Liver (tissue), 9 donors: ENCODE measurements around the gene STAT5A. TPM values are rescaled to one million over a fixed set of nuclear protein-coding genes. Genes with fewer than 3 reads are reported as not detected.
"Not testable (repeated sequence)": the region's sequence is repeated elsewhere in the genome, so short reads cannot be mapped to it uniquely, and the experiment has no call there.

ENCODE experiments used
- DNase-seq: peaks from one replicate; pipeline ENCODE4 v3.0.0-alpha.2; 2017; ENCODE audit warnings: low spot score
- H3K27ac ChIP-seq, 2 donors: one replicate each; pipeline ENCODE4 v1.7.0; 2013; ENCODE audit warnings: inconsistent platforms in 2 of 2, low read length in 2 of 2, control low read depth in 1 of 2, low read depth in 1 of 2, mild to moderate bottlenecking in 1 of 2
- H3K27me3 ChIP-seq, 4 donors: one replicate each; pipeline versions ENCODE4 v1.6.1 to v1.7.0; 2013; ENCODE audit warnings: low read length in 3 of 4, inconsistent platforms in 1 of 4, mild to moderate bottlenecking in 1 of 4, moderate library complexity in 1 of 4; ENCODE audit not compliant: control insufficient read depth in 4 of 4, insufficient read depth in 4 of 4
- H3K36me3 ChIP-seq, 4 donors: one replicate each; pipeline versions ENCODE4 v1.6.1 to v1.7.0; 2013; ENCODE audit warnings: low read length in 3 of 4, mild to moderate bottlenecking in 3 of 4, low read depth in 1 of 4, moderate library complexity in 1 of 4; ENCODE audit not compliant: control insufficient read depth in 4 of 4, insufficient read depth in 3 of 4
- H3K4me1 ChIP-seq, 4 donors: one replicate each; pipeline versions ENCODE4 v1.6.1 to v1.7.0; 2013; ENCODE audit warnings: low read length in 3 of 4, mild to moderate bottlenecking in 3 of 4, moderate library complexity in 1 of 4; ENCODE audit not compliant: control insufficient read depth in 4 of 4, insufficient read depth in 4 of 4
- H3K4me3 ChIP-seq, 3 donors: one replicate each; pipeline versions ENCODE4 v1.6.1 to v1.7.0; 2013; ENCODE audit warnings: low read length in 3 of 3, control low read depth in 1 of 3, low read depth in 1 of 3, mild to moderate bottlenecking in 1 of 3
- H3K9ac ChIP-seq, 2 donors: one replicate each; pipeline ENCODE4 v1.7.0; 2013; ENCODE audit warnings: low read length in 2 of 2, mild to moderate bottlenecking in 2 of 2, moderate library complexity in 2 of 2, control low read depth in 1 of 2, low read depth in 1 of 2
- H3K9me3 ChIP-seq, 4 donors: one replicate each; pipeline versions ENCODE4 v1.6.1 to v1.7.0; 2013; ENCODE audit warnings: low read length in 3 of 4; ENCODE audit not compliant: control insufficient read depth in 4 of 4
- EGR1 ChIP-seq, 2 donors: IDR thresholded peaks; 2 replicates each; pipeline ENCODE4 v1.6.1; 2016 to 2018; ENCODE audit warnings: antibody characterized with exemption in 2 of 2, low read depth in 2 of 2
- FOXA1 ChIP-seq: IDR thresholded peaks from 2 replicates; pipeline ENCODE4 v1.6.1; 2016; ENCODE audit warnings: antibody characterized with exemption
- FOXA2 ChIP-seq: IDR thresholded peaks from 2 replicates; pipeline ENCODE4 v1.6.1; 2016; ENCODE audit warnings: antibody characterized with exemption
- JUND ChIP-seq, 2 donors: IDR thresholded peaks; 2 replicates each; pipeline ENCODE4 v1.6.1; 2016; ENCODE audit warnings: antibody characterized with exemption in 2 of 2
- NR2F2 ChIP-seq: IDR thresholded peaks from 2 replicates; pipeline ENCODE4 v1.6.1; 2016; ENCODE audit warnings: antibody characterized with exemption
- RXRA ChIP-seq, 2 donors: IDR thresholded peaks; 2 replicates each; pipeline ENCODE4 v1.6.1; 2017 to 2018; ENCODE audit warnings: antibody characterized with exemption in 2 of 2, mild to moderate bottlenecking in 1 of 2
- TAF1 ChIP-seq: conservative IDR thresholded peaks from 2 replicates; pipeline ENCODE4 v1.6.1; 2016; ENCODE audit warnings: antibody characterized with exemption, mild to moderate bottlenecking
- WGBS: extraction: QIAGEN DNeasy Blood & Tissue Kit; methylation state at CpG from one replicate; pipeline ENCODE4 v1.1.7; 2013; 5-methylcytosine and 5-hydroxymethylcytosine counted together
- polyA plus RNA-seq, 2 donors: library from polyadenylated mRNA; stranded (reverse) in 1 of 2; unstranded in 1 of 2; fragments of 200-250 nt in 1 of 2; fragments of >200 nt in 1 of 2; fragmentation: Nextera tagmentation in 1 of 2; extraction: Ambion mirVana in 1 of 2; gene quantifications; one replicate each; pipeline versions ENCODE4 v1.2.1 to v1.2.3, GENCODE V29; 2013 to 2015
- total RNA-seq, 2 donors: library from RNA; depleted of rRNA; stranded (reverse); fragments of >200 nt; gene quantifications; one replicate each; pipeline ENCODE4 v1.2.3, GENCODE V29; 2014
- TF ChIP-seq, protein P1 (sequence below): IDR thresholded peaks from 2 replicates; pipeline ENCODE4 v1.6.1; 2016; ENCODE audit warnings: antibody characterized with exemption
- donor health status: healthy.
- donor health status: healthy.
- donor health status: healthy.
- donor health status: healthy.
- donor health status: healthy.

The STAT5A gene
- total and polyA plus RNA-seq, 4 donors, result 1.7 to 37.7 (median 8.9) TPM

GRCh38 chr17:42240201-42240600 is 48.1 kb upstream of the STAT5A start:
- no peak for DNase-seq
- H3K4me3 ChIP-seq, result no peak overlapping the region
- H3K4me1 ChIP-seq, result peaks cover 0 to 17% (median under 1%) of the 10 kb centered on the region in 4 donors
- no peaks in the 10 kb centered on the region for H3K36me3 ChIP-seq
- no peak overlapping the region for H3K9ac ChIP-seq
- no peaks in the 10 kb centered on the region for H3K27me3 ChIP-seq
- no peak overlapping the region for H3K27ac ChIP-seq
- H3K9me3 ChIP-seq, result no peaks in the 10 kb centered on the region
- WGBS, result 81% methylated on average over 5 of the region's 5 CpGs
- TF ChIP-seq TAF1 (no peak), FOXA2 (no peak), FOXA1 (no peak)

DNA sequence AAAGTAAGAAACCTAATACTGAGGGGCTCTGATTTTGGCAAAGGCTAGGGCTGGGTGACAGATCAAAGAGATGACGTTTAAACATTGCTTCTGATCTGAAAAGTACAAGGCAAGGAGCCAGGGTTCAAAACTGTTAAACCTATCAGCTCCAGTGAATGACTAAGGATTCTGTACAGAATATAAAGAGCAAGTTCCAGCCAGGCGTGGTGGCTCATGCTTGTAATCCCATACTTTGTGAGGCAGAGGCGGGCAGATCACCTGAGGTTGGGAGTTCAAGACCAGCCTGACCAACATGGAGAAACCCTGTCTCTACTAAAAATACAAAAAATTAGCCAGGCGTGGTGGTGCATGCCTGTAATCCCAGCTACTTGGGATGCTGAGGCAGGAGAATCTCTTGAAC is 47.4 kb upstream of the STAT5A start:
- not testable (repeated sequence) for H3K9ac ChIP-seq, H3K27me3 ChIP-seq, DNase-seq, H3K9me3 ChIP-seq, H3K36me3 ChIP-seq, H3K4me3 ChIP-seq, H3K27ac ChIP-seq
- WGBS, result 69% methylated on average over 4 of the region's 4 CpGs
- H3K4me1 ChIP-seq, result peaks cover 0 to 19% (median 4%) of the 10 kb centered on the region in 4 donors

- H3K9ac ChIP-seq, result no peak overlapping the region
- H3K9me3 ChIP-seq, result no peaks in the 10 kb centered on the region
- 100% methylated on average over 1 of the region's 1 CpG for WGBS
- peaks cover 0 to 23% (median 7%) of the 10 kb centered on the region in 4 donors for H3K4me1 ChIP-seq
- no peak overlapping the region for H3K4me3 ChIP-seq
- H3K27me3 ChIP-seq, result no peaks in the 10 kb centered on the region
- no peaks in the 10 kb centered on the region for H3K36me3 ChIP-seq
- TF ChIP-seq EGR1 (IDR thresholded peaks at IDR 0.05; ENCODE audit: low read depth in 2 of 2) (no peak), FOXA1 (no peak), JUND (IDR thresholded peaks at IDR 0.05) (no peak)
- no peak for DNase-seq
- H3K27ac ChIP-seq, result no peak overlapping the region
These were observed 46.4 kb upstream of the STAT5A start for GRCh38 chr17:42241871-42242270.

DNA sequence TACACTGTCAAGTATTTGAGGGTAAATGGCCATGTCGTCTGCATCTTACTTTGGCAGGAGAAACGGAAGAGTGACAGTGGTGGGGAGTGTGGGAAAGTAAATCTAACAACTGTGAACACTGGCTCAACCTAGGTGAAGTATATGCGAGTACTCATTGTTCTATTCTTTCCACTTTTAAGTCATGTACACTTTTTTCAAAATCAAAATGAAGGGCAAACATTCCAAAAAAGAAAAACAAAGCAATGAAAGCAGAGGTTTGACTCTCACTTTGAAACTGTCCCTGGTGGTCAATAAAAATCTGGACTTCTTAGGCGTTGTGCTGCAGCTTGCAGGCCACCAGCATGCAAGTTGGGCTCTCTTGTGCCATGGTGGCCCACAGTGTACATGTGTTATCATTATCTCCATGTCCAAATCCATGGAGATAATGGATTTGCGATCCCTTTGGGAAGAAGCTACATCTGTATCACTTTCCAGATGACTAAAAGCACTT is 44.8 kb upstream of the STAT5A start:
- H3K4me1 ChIP-seq, result peaks cover 7 to 39% (median 12%) of the 10 kb centered on the region in 4 donors
- 77% methylated on average over 5 of the region's 5 CpGs for WGBS
- DNase-seq, result no peak
- H3K27ac ChIP-seq, result no peak overlapping the region
- no peak overlapping the region for H3K4me3 ChIP-seq
- TF ChIP-seq, protein P1, sequence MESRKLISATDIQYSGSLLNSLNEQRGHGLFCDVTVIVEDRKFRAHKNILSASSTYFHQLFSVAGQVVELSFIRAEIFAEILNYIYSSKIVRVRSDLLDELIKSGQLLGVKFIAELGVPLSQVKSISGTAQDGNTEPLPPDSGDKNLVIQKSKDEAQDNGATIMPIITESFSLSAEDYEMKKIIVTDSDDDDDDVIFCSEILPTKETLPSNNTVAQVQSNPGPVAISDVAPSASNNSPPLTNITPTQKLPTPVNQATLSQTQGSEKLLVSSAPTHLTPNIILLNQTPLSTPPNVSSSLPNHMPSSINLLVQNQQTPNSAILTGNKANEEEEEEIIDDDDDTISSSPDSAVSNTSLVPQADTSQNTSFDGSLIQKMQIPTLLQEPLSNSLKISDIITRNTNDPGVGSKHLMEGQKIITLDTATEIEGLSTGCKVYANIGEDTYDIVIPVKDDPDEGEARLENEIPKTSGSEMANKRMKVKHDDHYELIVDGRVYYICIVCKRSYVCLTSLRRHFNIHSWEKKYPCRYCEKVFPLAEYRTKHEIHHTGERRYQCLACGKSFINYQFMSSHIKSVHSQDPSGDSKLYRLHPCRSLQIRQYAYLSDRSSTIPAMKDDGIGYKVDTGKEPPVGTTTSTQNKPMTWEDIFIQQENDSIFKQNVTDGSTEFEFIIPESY, result no peak
- TF ChIP-seq FOXA2 (no peak), NR2F2 (no peak), RXRA (IDR thresholded peaks at IDR 0.05) (no peak), EGR1 (IDR thresholded peaks at IDR 0.05; ENCODE audit: low read depth in 2 of 2) (no peak)
- H3K9me3 ChIP-seq, result no peaks in the 10 kb centered on the region
- H3K9ac ChIP-seq, result no peak overlapping the region
- H3K36me3 ChIP-seq, result no peaks in the 10 kb centered on the region
- H3K27me3 ChIP-seq, result no peaks in the 10 kb centered on the region

- 97% methylated on average over 3 of the region's 3 CpGs for WGBS
- peaks cover 8 to 39% (median 12%) of the 10 kb centered on the region in 4 donors for H3K4me1 ChIP-seq
These were observed 44.2 kb upstream of the STAT5A start for GRCh38 chr17:42244116-42244515.

More at GRCh38 chr17:42244116-42244515, 44.2 kb upstream of the STAT5A start:
- H3K36me3 ChIP-seq, H3K9me3 ChIP-seq, H3K27me3 ChIP-seq, H3K27ac ChIP-seq, DNase-seq, H3K9ac ChIP-seq, H3K4me3 ChIP-seq: not testable (repeated sequence)
